SU-DHL-6 (cell line): Measurements from ENCODE around the gene MAPK14.

Experiments
- H2AFZ ChIP-seq: fragments of 200-600 bp; sonication (generic); 2 replicates; pipeline ENCODE4 v1.6.1; 2014; ENCODE audit warnings: low read depth, mild to moderate bottlenecking, moderate library complexity, mixed read lengths, antibody characterized with exemption, low read length; ENCODE audit not compliant: severe bottlenecking
- H3F3A ChIP-seq: fragments of 200-600 bp; shearing (Covaris generic); 2 replicates; pipeline ENCODE4 v1.6.0; 2016; ENCODE audit warnings: antibody characterized with exemption, mild to moderate bottlenecking; ENCODE audit not compliant: insufficient read depth
- H3K27ac ChIP-seq: fragments of 200-600 bp; sonication (generic); 2 replicates; pipeline ENCODE4 v1.5.1; 2016; ENCODE audit warnings: low read depth, mild to moderate bottlenecking, low read length, moderate library complexity, mixed read lengths
- H3K27me3 ChIP-seq: fragments of 200-600 bp; sonication (generic), shearing (Covaris generic); 2 replicates; pipeline ENCODE4 v1.6.0; 2014; ENCODE audit warnings: mild to moderate bottlenecking, low read length
- H3K36me3 ChIP-seq: fragments of 200-600 bp; sonication (generic); 2 replicates; pipeline ENCODE4 v1.6.1; 2014; ENCODE audit warnings: mild to moderate bottlenecking, low read length, mixed read lengths
- H3K4me2 ChIP-seq: fragments of 300-600, 200-600 bp; shearing (Covaris generic), sonication (generic); 2 replicates; pipeline ENCODE4 v1.6.0; 2014; ENCODE audit warnings: low read length, low read depth, mild to moderate bottlenecking; ENCODE audit not compliant: poor library complexity, severe bottlenecking
- H3K4me3 ChIP-seq: fragments of 200-600 bp; sonication (generic); 2 replicates; pipeline ENCODE4 v1.5.1; 2014; ENCODE audit warnings: antibody characterized with exemption, low read length, mild to moderate bottlenecking, mixed read lengths; ENCODE audit not compliant: insufficient read depth, poor library complexity, severe bottlenecking
- H3K79me2 ChIP-seq: fragments of 200-600 bp; sonication (generic); 2 replicates; pipeline ENCODE4 v1.6.1; 2014; ENCODE audit warnings: mild to moderate bottlenecking, low read length, moderate library complexity; ENCODE audit not compliant: insufficient read depth
- H3K9ac ChIP-seq: fragments of 200-600 bp; sonication (generic); 2 replicates; pipeline ENCODE4 v1.7.0; 2014; ENCODE audit warnings: mild to moderate bottlenecking, low read length
- H3K9me2 ChIP-seq: fragments of 200-600 bp; sonication (generic); replicated peaks from 2 replicates; pipeline ENCODE4 v1.6.1; 2014; ENCODE audit warnings: low read length; ENCODE audit not compliant: insufficient read depth
- H3K9me3 ChIP-seq: fragments of 200-600 bp; sonication (generic); 2 replicates; pipeline ENCODE4 v1.6.1; 2014; ENCODE audit warnings: low read length, mixed read lengths; ENCODE audit not compliant: insufficient read depth
- H4K20me1 ChIP-seq: fragments of 200-600 bp; sonication (generic); 2 replicates; pipeline ENCODE4 v1.6.1; 2014; ENCODE audit warnings: low read depth, mild to moderate bottlenecking, antibody characterized with exemption, low read length, moderate library complexity, mixed read lengths
- EZH2phosphoT487 ChIP-seq: fragments of 200-600 bp; sonication (generic), shearing (Covaris generic); conservative IDR thresholded peaks from 2 replicates; pipeline ENCODE4 v1.6.1; 2018; ENCODE audit warnings: mild to moderate bottlenecking, antibody characterized with exemption, low read length, moderate library complexity, mixed read lengths
- TF ChIP-seq, protein P1 (sequence below): fragments of 200-600 bp; sonication (generic); IDR thresholded peaks from one replicate; pipeline ENCODE4 v1.5.1; 2017; ENCODE audit warnings: antibody characterized with exemption, mild to moderate bottlenecking, low read length, moderate library complexity; ENCODE audit not compliant: insufficient read depth, poor library complexity, severe bottlenecking

MAPK14 gene

GRCh38 chr6:36142971-36143838 lies 115.6 kb downstream of the MAPK14 start:
- Histone ChIP-seq H3K79me2 (no peaks in the 10 kb centered on the region), H4K20me1 (no peaks in the 10 kb centered on the region), H3K4me3 (no peak overlapping the region), H3K9me2 (no peaks in the 10 kb centered on the region), H2AFZ (no peak overlapping the region), H3K27me3 (no peaks in the 10 kb centered on the region), H3K27ac (no peak overlapping the region), H3K36me3 (no peaks in the 10 kb centered on the region), H3K9me3 (0 out of 2 replicates have a peak, but pooled peaks cover 4% of the 10 kb centered on the region), H3K4me2 (no peak overlapping the region), H3K9ac (no peak overlapping the region), H3F3A (no peaks in the 10 kb centered on the region)
- TF ChIP-seq EZH2phosphoT487, result no peak
- TF ChIP-seq, protein P1, sequence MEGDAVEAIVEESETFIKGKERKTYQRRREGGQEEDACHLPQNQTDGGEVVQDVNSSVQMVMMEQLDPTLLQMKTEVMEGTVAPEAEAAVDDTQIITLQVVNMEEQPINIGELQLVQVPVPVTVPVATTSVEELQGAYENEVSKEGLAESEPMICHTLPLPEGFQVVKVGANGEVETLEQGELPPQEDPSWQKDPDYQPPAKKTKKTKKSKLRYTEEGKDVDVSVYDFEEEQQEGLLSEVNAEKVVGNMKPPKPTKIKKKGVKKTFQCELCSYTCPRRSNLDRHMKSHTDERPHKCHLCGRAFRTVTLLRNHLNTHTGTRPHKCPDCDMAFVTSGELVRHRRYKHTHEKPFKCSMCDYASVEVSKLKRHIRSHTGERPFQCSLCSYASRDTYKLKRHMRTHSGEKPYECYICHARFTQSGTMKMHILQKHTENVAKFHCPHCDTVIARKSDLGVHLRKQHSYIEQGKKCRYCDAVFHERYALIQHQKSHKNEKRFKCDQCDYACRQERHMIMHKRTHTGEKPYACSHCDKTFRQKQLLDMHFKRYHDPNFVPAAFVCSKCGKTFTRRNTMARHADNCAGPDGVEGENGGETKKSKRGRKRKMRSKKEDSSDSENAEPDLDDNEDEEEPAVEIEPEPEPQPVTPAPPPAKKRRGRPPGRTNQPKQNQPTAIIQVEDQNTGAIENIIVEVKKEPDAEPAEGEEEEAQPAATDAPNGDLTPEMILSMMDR, result no peak

GRCh38 chr6:36145495-36145894 lies 117.9 kb downstream of the MAPK14 start:
- TF ChIP-seq EZH2phosphoT487, result no peak
- TF ChIP-seq, protein P1, result no peak
- H3K79me2 ChIP-seq, result no peaks in the 10 kb centered on the region
- H3K36me3 ChIP-seq, result no peaks in the 10 kb centered on the region
- H3K9me2 ChIP-seq, result no peaks in the 10 kb centered on the region
- H3K27me3 ChIP-seq, result no peaks in the 10 kb centered on the region
- 0 out of 2 replicates have a peak, but pooled peaks cover 4% of the 10 kb centered on the region for H3K9me3 ChIP-seq
- no peaks in the 10 kb centered on the region for H3F3A ChIP-seq
- no peaks in the 10 kb centered on the region for H4K20me1 ChIP-seq
- no peak overlapping the region for H3K4me3 ChIP-seq
- no peak overlapping the region for H3K4me2 ChIP-seq
- no peak overlapping the region for H3K27ac ChIP-seq
- H3K9ac ChIP-seq, result no peak overlapping the region
- no peak overlapping the region for H2AFZ ChIP-seq

DNA sequence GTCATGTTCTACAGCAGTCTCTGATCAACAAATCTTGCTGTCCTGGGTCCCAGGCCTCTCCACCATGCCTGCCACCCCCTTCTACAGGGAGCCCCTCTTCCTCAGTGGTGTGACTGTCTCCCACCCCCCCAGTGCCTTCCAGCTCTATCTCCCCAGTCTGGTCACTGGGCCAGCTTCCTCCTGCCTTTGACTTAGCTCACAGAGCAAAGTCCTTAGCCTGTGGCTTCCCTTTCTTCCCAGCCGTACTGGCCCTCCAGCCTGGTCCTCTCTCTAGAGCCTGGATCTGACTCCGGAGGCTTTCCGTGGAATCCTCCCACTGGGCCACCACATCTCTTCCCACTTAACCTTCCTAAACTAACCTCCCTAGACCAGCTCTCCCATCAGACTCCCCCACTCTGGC lies 119.7 kb downstream of the MAPK14 start:
- Histone ChIP-seq H3K4me3 (no peak overlapping the region), H4K20me1 (no peaks in the 10 kb centered on the region), H3K27me3 (no peaks in the 10 kb centered on the region), H3K79me2 (no peaks in the 10 kb centered on the region), H3F3A (no peaks in the 10 kb centered on the region), H3K36me3 (no peaks in the 10 kb centered on the region), H3K9me3 (peaks cover 4% of the 10 kb centered on the region; the same call in 1 of the 2 replicates), H3K27ac (no peak overlapping the region), H3K4me2 (no peak overlapping the region), H3K9ac (no peak overlapping the region), H3K9me2 (no peaks in the 10 kb centered on the region), H2AFZ (no peak overlapping the region)
- TF ChIP-seq EZH2phosphoT487, result no peak
- TF ChIP-seq, protein P1, result no peak
